Glutamatergic neuron (in vitro differentiated cells): ENCODE results near the gene RMP24.

Source experiments
- DNase-seq: peaks from one replicate; pipeline ENCODE4 v3.0.0; 2022
- H3K27ac Mint-ChIP-seq: one replicate; pipeline ENCODE4 v1.8.0; 2020; ENCODE audit warnings: mild to moderate bottlenecking, mixed read lengths, inconsistent platforms; ENCODE audit not compliant: unreplicated experiment
- H3K27me3 Mint-ChIP-seq: one replicate; pipeline ENCODE4 v1.8.0; 2020; ENCODE audit warnings: mild to moderate bottlenecking, moderate library complexity, mixed read lengths, inconsistent platforms; ENCODE audit not compliant: unreplicated experiment
- H3K36me3 Mint-ChIP-seq: one replicate; pipeline ENCODE4 v1.8.0; 2020; ENCODE audit warnings: mild to moderate bottlenecking, mixed read lengths, inconsistent platforms; ENCODE audit not compliant: unreplicated experiment
- H3K4me1 Mint-ChIP-seq: one replicate; pipeline ENCODE4 v1.8.0; 2020; ENCODE audit warnings: mild to moderate bottlenecking, low read depth, mixed read lengths, inconsistent platforms; ENCODE audit not compliant: unreplicated experiment
- H3K4me3 Mint-ChIP-seq: one replicate; pipeline ENCODE4 v1.8.0; 2020; ENCODE audit warnings: mild to moderate bottlenecking, mixed read lengths, inconsistent platforms; ENCODE audit not compliant: unreplicated experiment
- H3K9me3 Mint-ChIP-seq: one replicate; pipeline ENCODE4 v1.8.0; 2020; ENCODE audit warnings: mild to moderate bottlenecking, moderate library complexity, mixed read lengths, inconsistent platforms; ENCODE audit not compliant: unreplicated experiment
- CTCF ChIP-seq: fragments of 200-600 bp; sonication (generic); IDR thresholded peaks from one replicate; pipeline ENCODE4 v1.5.0; 2021; ENCODE audit not compliant: partially characterized antibody, unreplicated experiment

The RMP24 gene

GRCh38 chr18:35949090-35949489 is 23.4 kb upstream of the RMP24 start:
- Mint-ChIP-seq H3K27me3 (peaks cover 6% of the 10 kb centered on the region), H3K4me1 (peaks cover 17% of the 10 kb centered on the region), H3K36me3 (no peaks in the 10 kb centered on the region), H3K9me3 (peaks cover 6% of the 10 kb centered on the region), H3K4me3 (peak overlapping the region; percentile 83), H3K27ac (peak overlapping the region; percentile 83)
- TF ChIP-seq CTCF, result no peak
- no peak for DNase-seq

- peak overlapping the region; percentile 93 for H3K27ac Mint-ChIP-seq
- H3K9me3 Mint-ChIP-seq, result peaks cover 6% of the 10 kb centered on the region
- peaks cover 17% of the 10 kb centered on the region for H3K4me1 Mint-ChIP-seq
- no peaks in the 10 kb centered on the region for H3K36me3 Mint-ChIP-seq
- DNase-seq, result peak; percentile 74
- peaks cover 6% of the 10 kb centered on the region for H3K27me3 Mint-ChIP-seq
- H3K4me3 Mint-ChIP-seq, result peak overlapping the region; percentile 93
- peak; percentile 100 for TF ChIP-seq CTCF
These were observed 22.4 kb upstream of the RMP24 start for GRCh38 chr18:35949903-35950627.

GRCh38 chr18:35950628-35950982 is 21.9 kb upstream of the RMP24 start:
- H3K4me3 Mint-ChIP-seq, result peak overlapping the region; percentile 93
- H3K27me3 Mint-ChIP-seq, result peaks cover 6% of the 10 kb centered on the region
- H3K9me3 Mint-ChIP-seq, result peaks cover 6% of the 10 kb centered on the region
- no peaks in the 10 kb centered on the region for H3K36me3 Mint-ChIP-seq
- H3K27ac Mint-ChIP-seq, result no peak overlapping the region
- peaks cover 17% of the 10 kb centered on the region for H3K4me1 Mint-ChIP-seq
- TF ChIP-seq CTCF, result peak; percentile 41
- DNase-seq, result no peak

GRCh38 chr18:35953688-35954087 is 18.8 kb upstream of the RMP24 start:
- H3K27me3 Mint-ChIP-seq, result peaks cover 6% of the 10 kb centered on the region
- peaks cover 5% of the 10 kb centered on the region for H3K4me1 Mint-ChIP-seq
- no peaks in the 10 kb centered on the region for H3K36me3 Mint-ChIP-seq
- no peak for TF ChIP-seq CTCF
- H3K27ac Mint-ChIP-seq, result no peak overlapping the region
- no peak overlapping the region for H3K4me3 Mint-ChIP-seq
- DNase-seq, result no peak
- H3K9me3 Mint-ChIP-seq, result peaks cover 6% of the 10 kb centered on the region

GRCh38 chr18:35956226-35956625 is 16.3 kb upstream of the RMP24 start:
- H3K27ac Mint-ChIP-seq, result no peak overlapping the region
- no peaks in the 10 kb centered on the region for H3K27me3 Mint-ChIP-seq
- no peaks in the 10 kb centered on the region for H3K4me1 Mint-ChIP-seq
- TF ChIP-seq CTCF, result no peak
- no peak overlapping the region for H3K4me3 Mint-ChIP-seq
- H3K36me3 Mint-ChIP-seq, result no peaks in the 10 kb centered on the region
- H3K9me3 Mint-ChIP-seq, result no peaks in the 10 kb centered on the region
- no peak for DNase-seq
